Measurements from ENCODE around the gene HOXA2.

Gene HOXA2

GRCh38 chr7:27109466-27110185, 7.1 kb upstream of the HOXA2 start:
- no peak overlapping the region for H3K4me3 ChIP-seq

GRCh38 chr7:27108390-27109127, 6.1 kb upstream of the HOXA2 start:
- DNase-seq (ENCODE audit: low spot score), result no peak
- Histone ChIP-seq H3K27ac (peak overlapping the region in 1 of 2 donors; percentile 77), H3K4me3 (peak overlapping the region; percentile 49)
- no peak for TF ChIP-seq CTCF (IDR thresholded peaks at IDR 0.05)

More at GRCh38 chr7:27109466-27110185, 7.1 kb upstream of the HOXA2 start:
- no peak for DNase-seq (ENCODE audit: low spot score)
- TF ChIP-seq CTCF (IDR thresholded peaks at IDR 0.05), result no peak
- H3K27ac ChIP-seq, result peak overlapping the region in 1 of 2 donors; percentile 77

- H3K4me3 ChIP-seq, result peak overlapping the region; percentile 49
- TF ChIP-seq CTCF (IDR thresholded peaks at IDR 0.05), result no peak
- no peak for DNase-seq (ENCODE audit: low spot score)
- peak overlapping the region in 1 of 2 donors; percentile 77 for H3K27ac ChIP-seq
These were observed 5.2 kb upstream of the HOXA2 start for GRCh38 chr7:27107391-27108381.

GRCh38 chr7:27106901-27107240, 4.4 kb upstream of the HOXA2 start:
- H3K27ac ChIP-seq, result peak overlapping the region in 1 of 2 donors; percentile 64
- H3K4me3 ChIP-seq, result peak overlapping the region; percentile 63
- DNase-seq (ENCODE audit: low spot score), result no peak
- TF ChIP-seq CTCF (IDR thresholded peaks at IDR 0.05), result no peak

GRCh38 chr7:27106181-27106900, 3.9 kb upstream of the HOXA2 start:
- H3K4me3 ChIP-seq, result peak overlapping the region; percentile 63
- no peak for TF ChIP-seq CTCF (IDR thresholded peaks at IDR 0.05)
- DNase-seq (ENCODE audit: low spot score), result no peak

GRCh38 chr7:27105301-27106031, 3.0 kb upstream of the HOXA2 start:
- no peak for TF ChIP-seq CTCF (IDR thresholded peaks at IDR 0.05)
- DNase-seq (ENCODE audit: low spot score), result no peak
- peak overlapping the region in 1 of 2 donors; percentile 64 for H3K27ac ChIP-seq
- no peak overlapping the region for H3K4me3 ChIP-seq

More at GRCh38 chr7:27106181-27106900, 3.9 kb upstream of the HOXA2 start:
- peak overlapping the region in 1 of 2 donors; percentile 64 for H3K27ac ChIP-seq

Data from coronary artery (tissue), 2 donors.